ENCODE results near the gene CAMK4. TPM values are rescaled to one million over a fixed set of nuclear protein-coding genes. Genes with fewer than 3 reads are reported as not detected.

Gene CAMK4
- total and polyA plus RNA-seq, 2 donors (not counting 3 experiments of a cell fraction or from before 2014, with no cell fraction given), result 2.2 to 5.4 TPM

- Histone ChIP-seq H3K9me1 (replicated peaks; ENCODE audit: control insufficient read depth, extremely low read depth, insufficient read depth, low read length) (no peaks in the 10 kb centered on the region), H3K4me3 (replicated peaks in 1 of 3; ENCODE audit: insufficient read depth in 1 of 3, low read depth in 1 of 3, low read length in 3 of 3) (no peak overlapping the region), H3K79me2 (ENCODE audit: control insufficient read depth, insufficient read depth, low read length) (no peaks in the 10 kb centered on the region), H3K9me3 (replicated peaks; ENCODE audit: control insufficient read depth, insufficient read depth, low read length) (no peaks in the 10 kb centered on the region), H3K4me1 (ENCODE audit: control insufficient read depth, extremely low read depth, insufficient read depth, low read length) (no peaks in the 10 kb centered on the region), H3K4me2 (ENCODE audit: insufficient read depth, low read length) (no peak overlapping the region), H3K36me3 (ENCODE audit: control insufficient read depth in 2 of 2, extremely low read depth in 1 of 2, insufficient read depth in 2 of 2, low read length in 2 of 2) (no peaks in the 10 kb centered on the region), H3K27ac (ENCODE audit: insufficient read depth, low read depth, low read length) (no peak overlapping the region), H3K9ac (replicated peaks; ENCODE audit: extremely low read depth, insufficient read depth, low read length) (no peak overlapping the region), H3K27me3 (ENCODE audit: control insufficient read depth in 2 of 2, insufficient read depth in 2 of 2, low read length in 2 of 2) (no peaks in the 10 kb centered on the region), H4K20me1 (replicated peaks; ENCODE audit: control insufficient read depth, extremely low read depth, insufficient read depth, low read length) (no peaks in the 10 kb centered on the region), H2AFZ (ENCODE audit: low read depth, low read length) (no peak overlapping the region)
- intact Hi-C loops (cut with micrococcal nuclease), result no loop called here
- TF ChIP-seq MAX (IDR thresholded peaks at IDR 0.05; ENCODE audit: insufficient read depth, insufficient read length) (no peak), FOS (IDR thresholded peaks at IDR 0.05; ENCODE audit: borderline replicate concordance, insufficient read depth, low read length) (no peak), GATA2 (IDR thresholded peaks at IDR 0.05; ENCODE audit: insufficient read depth, insufficient read length, low read depth, low read length) (no peak), JUN (IDR thresholded peaks at IDR 0.05; ENCODE audit: borderline replicate concordance, insufficient read depth, insufficient read length, low read depth) (no peak), MYC (IDR thresholded peaks at IDR 0.05; ENCODE audit: low read depth, low read length) (no peak), POLR2AphosphoS5 (IDR thresholded peaks at IDR 0.05; ENCODE audit: insufficient read depth, low read depth, low read length) (no peak), POLR2A (IDR thresholded peaks at IDR 0.05; ENCODE audit: low read depth, low read length) (no peak), CTCF (IDR thresholded peaks at IDR 0.05; ENCODE audit: extremely low read depth in 1 of 2, insufficient read depth in 1 of 2, low read depth in 1 of 2, low read length in 2 of 2) (no peak), EZH2 (IDR thresholded peaks at IDR 0.05; ENCODE audit: borderline replicate concordance, low read depth, low read length, severe bottlenecking) (no peak)
- FAIRE-seq, result no peak
- no TSS peak for BruUV-seq (replicated peaks)
- ChIA-PET CTCF (interaction anchor here (0.8 to 1.7 kb wide), 3 partner anchors 14 to 97 kb away, joined by 3 read pairs; no protein-coding TSS in a partner anchor), POLR2A (no interaction called here)
- no peak for DNase-seq (ENCODE audit: low read depth, low spot score)
- dilution Hi-C loops (cut with MboI; ENCODE audit: extremely low pct_ligation_motif_present, low sequenced_read_pairs), result no loop called here
Observed at GRCh38 chr5:111255169-111255568, 31.0 kb downstream of the CAMK4 start.
